Lower leg skin (tissue), 3 donors: Measurements from ENCODE around the gene COL4A2.

Experiments
- CTCF ChIP-seq, 3 donors: fragments of 450-650 bp; IDR thresholded peaks; one replicate each; pipeline ENCODE4 v1.5.1; 2016; ENCODE audit warnings: antibody characterized with exemption in 3 of 3, mild to moderate bottlenecking in 3 of 3, moderate library complexity in 2 of 3
- POLR2A ChIP-seq, 2 donors: fragments of 450-650 bp; IDR thresholded peaks; one replicate each; pipeline ENCODE4 v1.6.1; 2016 to 2017; ENCODE audit warnings: antibody characterized with exemption in 2 of 2, mild to moderate bottlenecking in 1 of 2, moderate library complexity in 1 of 2

- TF ChIP-seq CTCF (IDR thresholded peaks at IDR 0.05), result no peak
- no peak for TF ChIP-seq POLR2A (IDR thresholded peaks at IDR 0.05)
These were observed 192.7 kb downstream of the COL4A2 start for GRCh38 chr13:110499621-110500281.
